ENCODE measurements around the gene ATF7IP2. TPM values are rescaled to one million over a fixed set of nuclear protein-coding genes. Genes with fewer than 3 reads are reported as not detected.

Gene ATF7IP2
- total RNA-seq, 1 donor from 2014 or later, result 80.7 TPM

GRCh38 chr16:10519929-10520868 is 134.3 kb downstream of the ATF7IP2 start:
- Mint-ChIP-seq H3K4me3 (ENCODE audit: low read depth) (no peak overlapping the region), H3K27me3 (no peaks in the 10 kb centered on the region), H3K4me1 (ENCODE audit: low read depth) (peaks cover 6% of the 10 kb centered on the region), H3K9me3 (ENCODE audit: low read depth) (no peaks in the 10 kb centered on the region), H3K27ac (no peak overlapping the region), H3K36me3 (ENCODE audit: insufficient read depth) (no peaks in the 10 kb centered on the region)
- no peak for TF ChIP-seq CTCF (IDR thresholded peaks at IDR 0.05; ENCODE audit: unreplicated experiment)
- DNase-seq (ENCODE audit: low spot score, unreplicated experiment), result no peak

- TF ChIP-seq CTCF (IDR thresholded peaks at IDR 0.05; ENCODE audit: unreplicated experiment), result no peak
- DNase-seq (ENCODE audit: low spot score, unreplicated experiment), result no peak
- Mint-ChIP-seq H3K4me1 (ENCODE audit: low read depth) (peaks cover 6% of the 10 kb centered on the region), H3K27me3 (no peaks in the 10 kb centered on the region), H3K36me3 (ENCODE audit: insufficient read depth) (no peaks in the 10 kb centered on the region), H3K4me3 (ENCODE audit: low read depth) (no peak overlapping the region), H3K9me3 (ENCODE audit: low read depth) (no peaks in the 10 kb centered on the region), H3K27ac (no peak overlapping the region)
Observed at GRCh38 chr16:10520869-10521578, 135.2 kb downstream of the ATF7IP2 start.

- Mint-ChIP-seq H3K4me3 (ENCODE audit: low read depth) (no peak overlapping the region), H3K9me3 (ENCODE audit: low read depth) (no peaks in the 10 kb centered on the region), H3K4me1 (ENCODE audit: low read depth) (peaks cover 6% of the 10 kb centered on the region), H3K27me3 (no peaks in the 10 kb centered on the region), H3K27ac (peak overlapping the region; percentile 17), H3K36me3 (ENCODE audit: insufficient read depth) (no peaks in the 10 kb centered on the region)
- TF ChIP-seq CTCF (IDR thresholded peaks at IDR 0.05; ENCODE audit: unreplicated experiment), result peak; percentile 78
- DNase-seq (ENCODE audit: low spot score, unreplicated experiment), result peak; percentile 29
Observed at GRCh38 chr16:10521681-10522274, 135.9 kb downstream of the ATF7IP2 start.

- H3K4me3 Mint-ChIP-seq (ENCODE audit: low read depth), result no peak overlapping the region
- no peaks in the 10 kb centered on the region for H3K36me3 Mint-ChIP-seq (ENCODE audit: insufficient read depth)
- H3K4me1 Mint-ChIP-seq (ENCODE audit: low read depth), result peaks cover 6% of the 10 kb centered on the region
- no peak for DNase-seq (ENCODE audit: low spot score, unreplicated experiment)
- no peaks in the 10 kb centered on the region for H3K9me3 Mint-ChIP-seq (ENCODE audit: low read depth)
- no peak for TF ChIP-seq CTCF (IDR thresholded peaks at IDR 0.05; ENCODE audit: unreplicated experiment)
- H3K27me3 Mint-ChIP-seq, result no peaks in the 10 kb centered on the region
- H3K27ac Mint-ChIP-seq, result no peak overlapping the region
Observed at GRCh38 chr16:10522966-10523365, 137.1 kb downstream of the ATF7IP2 start.

GRCh38 chr16:10525214-10525825 is 139.5 kb downstream of the ATF7IP2 start:
- H3K36me3 Mint-ChIP-seq (ENCODE audit: insufficient read depth), result no peaks in the 10 kb centered on the region
- H3K9me3 Mint-ChIP-seq (ENCODE audit: low read depth), result no peaks in the 10 kb centered on the region
- DNase-seq (ENCODE audit: low spot score, unreplicated experiment), result no peak
- no peak overlapping the region for H3K27ac Mint-ChIP-seq
- no peak for TF ChIP-seq CTCF (IDR thresholded peaks at IDR 0.05; ENCODE audit: unreplicated experiment)
- H3K4me3 Mint-ChIP-seq (ENCODE audit: low read depth), result no peak overlapping the region
- no peaks in the 10 kb centered on the region for H3K27me3 Mint-ChIP-seq
- peaks cover 2% of the 10 kb centered on the region for H3K4me1 Mint-ChIP-seq (ENCODE audit: low read depth)
